K562 (cell line): Measurements from ENCODE around the gene HS3ST2. TPM values are rescaled to one million over a fixed set of nuclear protein-coding genes. Genes with fewer than 3 reads are reported as not detected.

Source experiments
- ATAC-seq: fragments of 200-7000 bp; cut with Tn5 transposase; 3 replicates; pipeline ENCODE4 v1.9.1; 2020; ENCODE audit warnings: moderate library complexity
- BruUV-seq: library from RNA; stranded (reverse); fragments of 400-500 nt; replicated peaks from 2 replicates; lab custom pipeline; 2021; lab: Mats Ljungman, UMichigan
- CTCF ChIA-PET: fragments of 300-600 bp; formaldehyde crosslinking; extraction: SDS; loops from one replicate; lab custom pipeline; 2021; ENCODE audit warnings: low intra/inter-chr PET ratio; lab: Yijun Ruan, JAX
- POLR2A ChIA-PET: fragments of 300-600, 350-650 bp; sonication (Branson Sonifier 250); formaldehyde crosslinking; extraction: SDS; loops from one replicate; lab custom pipeline; 2021; ENCODE audit warnings: antibody characterized with exemption, inconsistent platforms; lab: Yijun Ruan, JAX
- DNase-seq, 4 experiments: peaks; one replicate each; pipeline versions ENCODE4 v3.0.0 to v3.0.0-alpha.2; 2011 to 2018; ENCODE audit warnings: low spot score in 3 of 4, mixed read lengths in 3 of 4; ENCODE audit errors: extremely low read depth in 1 of 4
- FAIRE-seq: peaks from 2 replicates; lab custom pipeline; 2011; peaks lifted over from hg19 to GRCh38; lab: Jason Lieb, UNC
- H2AFZ ChIP-seq: 2 replicates; pipeline ENCODE4 v1.6.0; 2011; ENCODE audit warnings: low read depth, low read length, control low read depth, inconsistent platforms
- H3K27ac ChIP-seq: fragments of 200-600 bp; 3 replicates; pipeline ENCODE4 v1.8.0; 2011; ENCODE audit warnings: low read depth, mild to moderate bottlenecking, control low read depth, inconsistent platforms, low read length, moderate library complexity, mixed read lengths; ENCODE audit errors: extremely low read depth
- H3K27me3 ChIP-seq, 2 experiments: fragments of 300-600 bp in 1 of 2; 2 replicates in 1 of 2; 3 replicates in 1 of 2; pipeline versions ENCODE4 v1.6.0 to v1.8.0; 2011; ENCODE audit warnings: inconsistent platforms in 2 of 2, low read length in 2 of 2, mild to moderate bottlenecking in 1 of 2, mixed read lengths in 1 of 2, moderate library complexity in 1 of 2; ENCODE audit not compliant: control insufficient read depth in 2 of 2, insufficient read depth in 2 of 2
- H3K36me3 ChIP-seq: fragments of 300-600 bp; 3 replicates; pipeline ENCODE4 v1.8.0; 2011; ENCODE audit warnings: mild to moderate bottlenecking, low read length, inconsistent platforms; ENCODE audit not compliant: control insufficient read depth, insufficient read depth
- H3K4me1 ChIP-seq, 2 experiments: fragments of 200-600 bp in 1 of 2; replicated peaks in 1 of 2; 2 replicates in 1 of 2; 3 replicates in 1 of 2; pipeline versions ENCODE4 v1.5.1 to v1.8.0; 2011; ENCODE audit warnings: inconsistent platforms in 2 of 2, low read length in 2 of 2, mild to moderate bottlenecking in 1 of 2, mixed read lengths in 1 of 2, moderate library complexity in 1 of 2; ENCODE audit not compliant: control insufficient read depth in 2 of 2, insufficient read depth in 2 of 2
- H3K4me2 ChIP-seq: 2 replicates; pipeline ENCODE4 v1.6.1; 2011; ENCODE audit warnings: low read length, control low read depth, inconsistent platforms, mixed read lengths; ENCODE audit not compliant: insufficient read depth
- H3K4me3 ChIP-seq: fragments of 200-600 bp; sonication (generic), shearing (Covaris generic); 2 replicates; pipeline ENCODE4 v1.5.1; 2016; ENCODE audit warnings: control low read depth, inconsistent platforms
- H3K79me2 ChIP-seq: fragments of 200-600 bp; 3 replicates; pipeline ENCODE4 v1.8.0; 2011; ENCODE audit warnings: low read length, inconsistent platforms; ENCODE audit not compliant: control insufficient read depth, insufficient read depth
- H3K9ac ChIP-seq, 2 experiments: 2 replicates each; pipeline versions ENCODE4 v1.6.0 to v1.6.1; 2011; ENCODE audit warnings: low read depth in 2 of 2, low read length in 2 of 2, control low read depth in 1 of 2, inconsistent platforms in 1 of 2, mild to moderate bottlenecking in 1 of 2, mixed read lengths in 1 of 2; ENCODE audit not compliant: insufficient read depth in 1 of 2
- H3K9me1 ChIP-seq: one replicate; pipeline ENCODE4 v1.6.0; 2011; ENCODE audit warnings: inconsistent platforms, mild to moderate bottlenecking, low read length, moderate library complexity; ENCODE audit not compliant: control insufficient read depth, insufficient read depth
- H3K9me3 ChIP-seq: replicated peaks from 2 replicates; pipeline ENCODE4 v1.5.1; 2011; ENCODE audit warnings: low read depth, low read length, inconsistent platforms; ENCODE audit not compliant: control insufficient read depth, insufficient read depth
- H4K20me1 ChIP-seq: replicated peaks from 2 replicates; pipeline ENCODE4 v1.6.1; 2011; ENCODE audit warnings: low read length, inconsistent platforms, mixed read lengths; ENCODE audit not compliant: control insufficient read depth, insufficient read depth
- ARID1B ChIP-seq: fragments of 450-650 bp; IDR thresholded peaks from 2 replicates; pipeline ENCODE4 v1.6.1; 2016; ENCODE audit warnings: antibody characterized with exemption, mild to moderate bottlenecking, inconsistent platforms
- COPS2 ChIP-seq: fragments of 450-650 bp; conservative IDR thresholded peaks from 2 replicates; pipeline ENCODE4 v1.6.1; 2016; ENCODE audit warnings: mild to moderate bottlenecking, moderate library complexity
- EHMT2 ChIP-seq: fragments of 450-650 bp; IDR thresholded peaks from 2 replicates; pipeline ENCODE4 v1.6.1; 2018; ENCODE audit warnings: antibody characterized with exemption
- ETS2 ChIP-seq: IDR thresholded peaks from 2 replicates; pipeline ENCODE4 v1.6.1; 2016; ENCODE audit warnings: borderline replicate concordance, missing genetic modification characterization, mild to moderate bottlenecking, moderate library complexity, missing compliant biosample characterization; ENCODE audit not compliant: poor library complexity, severe bottlenecking
- MEIS2 ChIP-seq: fragments of 450-650 bp; IDR thresholded peaks from 2 replicates; pipeline ENCODE4 v1.6.1; 2014; ENCODE audit warnings: mild to moderate bottlenecking; ENCODE audit not compliant: partially characterized antibody
- MYNN ChIP-seq, 2 experiments: sonication (generic); formaldehyde crosslinking in 1 of 2; IDR thresholded peaks; 2 replicates each; pipeline versions ENCODE4 v1.5.0 to v1.6.1; 2016 to 2020; ENCODE audit warnings: antibody characterized with exemption in 1 of 2, missing genetic modification reagents in 1 of 2
- RB1 ChIP-seq: fragments of 450-650 bp; IDR thresholded peaks from 2 replicates; pipeline ENCODE4 v1.6.1; 2017; ENCODE audit warnings: low read depth, mild to moderate bottlenecking
- RFX7 ChIP-seq: fragments of 250-450 bp; sonication (Bioruptor Pico); IDR thresholded peaks from 2 replicates; pipeline ENCODE4 v1.5.1; 2021; ENCODE audit warnings: mild to moderate bottlenecking
- RHOXF2B ChIP-seq: fragments of 250-450 bp; sonication (Bioruptor Pico); conservative IDR thresholded peaks from 2 replicates; pipeline ENCODE4 v1.5.1; 2021
- SAFB2 ChIP-seq: fragments of 200-400 bp; formaldehyde crosslinking; IDR thresholded peaks from 2 replicates; pipeline ENCODE4 v1.6.1; 2018; ENCODE audit warnings: borderline replicate concordance, low read length, low read depth, moderate library complexity; ENCODE audit not compliant: severe bottlenecking
- SRSF9 ChIP-seq: fragments of 200-400 bp; formaldehyde crosslinking; IDR thresholded peaks from 2 replicates; pipeline ENCODE4 v1.6.1; 2017; ENCODE audit warnings: low read depth, low read length, borderline replicate concordance
- TRIM24 ChIP-seq, 2 experiments: fragments of 450-650 bp; IDR thresholded peaks; 2 replicates each; pipeline ENCODE4 v1.6.1; 2016
- ZBTB17 ChIP-seq: fragments of 450-650 bp; formaldehyde crosslinking; IDR thresholded peaks from 2 replicates; pipeline ENCODE4 v1.4.0; 2020; ENCODE audit warnings: mild to moderate bottlenecking
- ZNF24 ChIP-seq: fragments of 450-650 bp; IDR thresholded peaks from 2 replicates; pipeline ENCODE4 v1.6.1; 2016
- WGBS: fragments of 100-300 bp; shearing (Covaris generic); methylation state at CpG from one replicate; pipeline ENCODE4 v1.1.6; 2016; ENCODE audit warnings: low coverage, mixed read lengths; ENCODE audit not compliant: insufficient coverage; ENCODE audit errors: missing lambda C conversion rate; 5-methylcytosine and 5-hydroxymethylcytosine counted together
- in situ Hi-C: fragments of 300-500 bp; cut with MboI; formaldehyde crosslinking; loops from 4 replicates; pipeline ENCODE4 v1.15.0; 2018; ENCODE audit warnings: inconsistent platforms, mixed read lengths
- intact Hi-C: fragments of 100-400 bp; cut with micrococcal nuclease; formaldehyde crosslinking; loops from 2 replicates; pipeline ENCODE4 v1.14.2; 2022
- polyA plus RNA-seq, 8 experiments: library from polyadenylated mRNA; depleted of rRNA in 4 of 8; stranded (reverse) in 5 of 8; unstranded in 3 of 8; fragments of >200 nt; fragmentation: Nextera tagmentation in 2 of 8; fragmentation: Illumina TruSeq in 1 of 8; extraction: Ambion mirVana in 2 of 8; extraction: Trizol in 1 of 8; gene quantifications; 2 replicates each; pipeline versions ENCODE4 v1.2.1 to v1.2.3, GENCODE V29; 2011 to 2014; ENCODE audit warnings: inconsistent platforms in 1 of 8, missing spikeins in 1 of 8
- total RNA-seq, 7 experiments: library from RNA; depleted of rRNA in 6 of 7; stranded (reverse); fragments of >200 nt in 6 of 7; fragmentation: Illumina TruSeq in 2 of 7; extraction: Trizol in 2 of 7; gene quantifications; 2 replicates each; pipeline versions ENCODE4 v1.2.1 to v1.2.3, GENCODE V29; 2011 to 2021; ENCODE audit warnings: low replicate concordance in 1 of 7
- TF ChIP-seq, protein P1 (sequence below), 2 experiments: fragments of 200-800 bp in 1 of 2; sonication (Bioruptor generic) in 1 of 2; sonication (generic) in 1 of 2; formaldehyde crosslinking in 1 of 2; IDR thresholded peaks in 1 of 2; conservative IDR thresholded peaks in 1 of 2; 2 replicates each; pipeline versions ENCODE4 v1.5.0 to v1.6.1; 2016 to 2020; ENCODE audit warnings: missing compliant biosample characterization in 1 of 2, missing genetic modification characterization in 1 of 2, missing genetic modification reagents in 1 of 2
- TF ChIP-seq, protein P2 (sequence below): sonication (generic); formaldehyde crosslinking; IDR thresholded peaks from 2 replicates; pipeline ENCODE4 v1.8.0; 2022; ENCODE audit warnings: mild to moderate bottlenecking, missing genetic modification reagents, borderline replicate concordance

Gene HS3ST2
- total and polyA plus RNA-seq, 9 of the 15 experiments (the other 6 are each of a cell fraction or from before 2014, with no cell fraction given), result not detected

DNA sequence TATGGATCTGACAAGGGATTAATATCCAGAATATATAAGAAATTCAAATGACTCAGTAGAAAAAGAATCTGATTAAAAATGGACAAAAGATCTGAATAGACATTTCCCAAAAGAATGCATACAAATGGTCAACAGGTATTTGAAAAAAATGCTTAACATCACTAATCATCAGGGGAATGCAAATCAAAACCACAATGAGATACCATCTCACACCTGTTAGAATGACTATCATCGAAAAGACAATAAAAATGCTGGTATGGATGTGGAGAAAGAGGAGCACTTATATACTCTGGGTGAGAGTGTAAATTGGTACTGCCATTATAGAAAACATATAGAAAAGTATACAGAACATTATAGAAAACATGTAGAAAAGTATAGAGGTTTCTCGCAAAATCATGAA is 16.4 kb upstream of the HS3ST2 start:
- no peaks in the 10 kb centered on the region for H3K36me3 ChIP-seq
- DNase-seq, result no peak
- H3K27me3 ChIP-seq, result no peaks in the 10 kb centered on the region
- in situ Hi-C loops, result no loop called here
- intact Hi-C loops, result no loop called here
- H3K79me2 ChIP-seq, result no peaks in the 10 kb centered on the region
- H3K4me3 ChIP-seq, result no peak overlapping the region
- ChIA-PET POLR2A (interaction anchor here (0.9 kb wide), 1 partner anchor 10 kb away, joined by 4 read pairs; no protein-coding TSS in a partner anchor), CTCF (no interaction called here)
- BruUV-seq, result no TSS peak
- H3K4me2 ChIP-seq, result no peak overlapping the region
- H3K9me1 ChIP-seq, result no peaks in the 10 kb centered on the region
- ATAC-seq, result no peak
- no peak for FAIRE-seq
- no peak overlapping the region for H3K27ac ChIP-seq
- H3K9ac ChIP-seq, result no peak overlapping the region
- no peak for TF ChIP-seq MYNN (IDR thresholded peaks at IDR 0.05)
- TF ChIP-seq MYNN (CRISPR knock-in tag; IDR thresholded peaks at IDR 0.05), result no peak
- TF ChIP-seq, protein P1, sequence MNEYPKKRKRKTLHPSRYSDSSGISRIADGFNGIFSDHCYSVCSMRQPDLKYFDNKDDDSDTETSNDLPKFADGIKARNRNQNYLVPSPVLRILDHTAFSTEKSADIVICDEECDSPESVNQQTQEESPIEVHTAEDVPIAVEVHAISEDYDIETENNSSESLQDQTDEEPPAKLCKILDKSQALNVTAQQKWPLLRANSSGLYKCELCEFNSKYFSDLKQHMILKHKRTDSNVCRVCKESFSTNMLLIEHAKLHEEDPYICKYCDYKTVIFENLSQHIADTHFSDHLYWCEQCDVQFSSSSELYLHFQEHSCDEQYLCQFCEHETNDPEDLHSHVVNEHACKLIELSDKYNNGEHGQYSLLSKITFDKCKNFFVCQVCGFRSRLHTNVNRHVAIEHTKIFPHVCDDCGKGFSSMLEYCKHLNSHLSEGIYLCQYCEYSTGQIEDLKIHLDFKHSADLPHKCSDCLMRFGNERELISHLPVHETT (CRISPR knock-in tag; conservative IDR thresholded peaks at IDR 0.05 in 1 of 2, IDR thresholded peaks at IDR 0.05 in 1 of 2), result no peak
- TF ChIP-seq ZBTB17 (CRISPR knock-in tag), result no peak
- TF ChIP-seq MEIS2, result no peak
- no peak for TF ChIP-seq RB1
- TF ChIP-seq SRSF9, result no peak
- TF ChIP-seq SAFB2, result no peak
- no peak for TF ChIP-seq EHMT2
- no peak for TF ChIP-seq RFX7 (CRISPR knock-in tag)
- TF ChIP-seq ZNF24, result no peak
- TF ChIP-seq ETS2 (tag), result no peak
- TF ChIP-seq ARID1B, result no peak
- no peak for TF ChIP-seq COPS2
- TF ChIP-seq TRIM24 (IDR thresholded peaks at IDR 0.05), result no peak
- TF ChIP-seq, protein P2, sequence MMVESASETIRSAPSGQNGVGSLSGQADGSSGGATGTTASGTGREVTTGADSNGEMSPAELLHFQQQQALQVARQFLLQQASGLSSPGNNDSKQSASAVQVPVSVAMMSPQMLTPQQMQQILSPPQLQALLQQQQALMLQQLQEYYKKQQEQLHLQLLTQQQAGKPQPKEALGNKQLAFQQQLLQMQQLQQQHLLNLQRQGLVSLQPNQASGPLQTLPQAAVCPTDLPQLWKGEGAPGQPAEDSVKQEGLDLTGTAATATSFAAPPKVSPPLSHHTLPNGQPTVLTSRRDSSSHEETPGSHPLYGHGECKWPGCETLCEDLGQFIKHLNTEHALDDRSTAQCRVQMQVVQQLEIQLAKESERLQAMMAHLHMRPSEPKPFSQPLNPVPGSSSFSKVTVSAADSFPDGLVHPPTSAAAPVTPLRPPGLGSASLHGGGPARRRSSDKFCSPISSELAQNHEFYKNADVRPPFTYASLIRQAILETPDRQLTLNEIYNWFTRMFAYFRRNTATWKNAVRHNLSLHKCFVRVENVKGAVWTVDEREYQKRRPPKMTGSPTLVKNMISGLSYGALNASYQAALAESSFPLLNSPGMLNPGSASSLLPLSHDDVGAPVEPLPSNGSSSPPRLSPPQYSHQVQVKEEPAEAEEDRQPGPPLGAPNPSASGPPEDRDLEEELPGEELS (CRISPR knock-in tag), result no peak
- no peak for TF ChIP-seq RHOXF2B (CRISPR knock-in tag)
- H3K4me1 ChIP-seq, result no peaks in the 10 kb centered on the region
- 0% methylated on average over 2 of the region's 2 CpGs for WGBS
- no peaks in the 10 kb centered on the region for H4K20me1 ChIP-seq
- no peak overlapping the region for H2AFZ ChIP-seq
- H3K9me3 ChIP-seq, result no peaks in the 10 kb centered on the region
